ENCODE data around the gene STK10.

GRCh38 chr5:172064358-172064757 is 123.7 kb downstream of the STK10 start:
- TF ChIP-seq, protein P1, sequence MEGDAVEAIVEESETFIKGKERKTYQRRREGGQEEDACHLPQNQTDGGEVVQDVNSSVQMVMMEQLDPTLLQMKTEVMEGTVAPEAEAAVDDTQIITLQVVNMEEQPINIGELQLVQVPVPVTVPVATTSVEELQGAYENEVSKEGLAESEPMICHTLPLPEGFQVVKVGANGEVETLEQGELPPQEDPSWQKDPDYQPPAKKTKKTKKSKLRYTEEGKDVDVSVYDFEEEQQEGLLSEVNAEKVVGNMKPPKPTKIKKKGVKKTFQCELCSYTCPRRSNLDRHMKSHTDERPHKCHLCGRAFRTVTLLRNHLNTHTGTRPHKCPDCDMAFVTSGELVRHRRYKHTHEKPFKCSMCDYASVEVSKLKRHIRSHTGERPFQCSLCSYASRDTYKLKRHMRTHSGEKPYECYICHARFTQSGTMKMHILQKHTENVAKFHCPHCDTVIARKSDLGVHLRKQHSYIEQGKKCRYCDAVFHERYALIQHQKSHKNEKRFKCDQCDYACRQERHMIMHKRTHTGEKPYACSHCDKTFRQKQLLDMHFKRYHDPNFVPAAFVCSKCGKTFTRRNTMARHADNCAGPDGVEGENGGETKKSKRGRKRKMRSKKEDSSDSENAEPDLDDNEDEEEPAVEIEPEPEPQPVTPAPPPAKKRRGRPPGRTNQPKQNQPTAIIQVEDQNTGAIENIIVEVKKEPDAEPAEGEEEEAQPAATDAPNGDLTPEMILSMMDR (conservative IDR thresholded peaks at IDR 0.05), result no peak
- no peak for TF ChIP-seq ZFX (IDR thresholded peaks at IDR 0.05)
